H9 (cell line): Measurements from ENCODE around the gene RHBDL1. TPM values are rescaled to one million over a fixed set of nuclear protein-coding genes. Genes with fewer than 3 reads are reported as not detected.

Experiments
- DNase-seq: peaks from one replicate; pipeline ENCODE4 v3.0.0-alpha.2; 2017
- H2AFZ ChIP-seq: one replicate; pipeline ENCODE4 v1.6.1; 2013; ENCODE audit warnings: mild to moderate bottlenecking, low read length, control low read depth, moderate library complexity
- H2AK5ac ChIP-seq: 2 replicates; pipeline ENCODE4 v1.6.1; 2013; ENCODE audit warnings: low read length, control low read depth, mixed read lengths; ENCODE audit not compliant: insufficient read length
- H2BK120ac ChIP-seq: one replicate; pipeline ENCODE4 v1.6.1; 2013; ENCODE audit warnings: low read depth, mild to moderate bottlenecking, low read length, control low read depth, inconsistent platforms; ENCODE audit not compliant: poor library complexity, severe bottlenecking
- H2BK12ac ChIP-seq: 2 replicates; pipeline ENCODE4 v1.6.1; 2013; ENCODE audit warnings: low read length, control low read depth, mixed read lengths, low read depth; ENCODE audit not compliant: insufficient read length
- H2BK15ac ChIP-seq: 2 replicates; pipeline ENCODE4 v1.6.1; 2013; ENCODE audit warnings: low read depth, low read length, control low read depth
- H2BK20ac ChIP-seq: one replicate; pipeline ENCODE4 v1.6.1; 2013; ENCODE audit warnings: low read depth, mild to moderate bottlenecking, low read length, control low read depth, inconsistent platforms; ENCODE audit not compliant: poor library complexity, severe bottlenecking
- H2BK5ac ChIP-seq: 2 replicates; pipeline ENCODE4 v1.6.1; 2013; ENCODE audit warnings: low read length, control low read depth, mixed read lengths; ENCODE audit not compliant: insufficient read length
- H3K14ac ChIP-seq: 2 replicates; pipeline ENCODE4 v1.6.1; 2013; ENCODE audit warnings: low read length, control low read depth; ENCODE audit not compliant: insufficient read depth
- H3K18ac ChIP-seq: 2 replicates; pipeline ENCODE4 v1.6.1; 2013; ENCODE audit warnings: low read depth, mild to moderate bottlenecking, mixed read lengths, low read length, control low read depth; ENCODE audit not compliant: insufficient read length
- H3K23ac ChIP-seq: 2 replicates; pipeline ENCODE4 v1.6.1; 2013; ENCODE audit warnings: low read length, control low read depth, mixed read lengths, low read depth; ENCODE audit not compliant: insufficient read length
- H3K23me2 ChIP-seq: 2 replicates; pipeline ENCODE4 v1.6.1; 2013; ENCODE audit warnings: low read depth, mild to moderate bottlenecking, mixed read lengths, low read length, control low read depth; ENCODE audit not compliant: insufficient read length, poor library complexity, severe bottlenecking
- H3K27ac ChIP-seq: 2 replicates; pipeline ENCODE4 v1.5.1; 2013; ENCODE audit warnings: low read length, control low read depth, mixed read lengths, low read depth; ENCODE audit not compliant: insufficient read length
- H3K27me3 ChIP-seq: 2 replicates; pipeline ENCODE4 v1.6.1; 2013; ENCODE audit warnings: low read length, control low read depth, inconsistent platforms; ENCODE audit not compliant: insufficient read depth
- H3K4ac ChIP-seq: 2 replicates; pipeline ENCODE4 v1.6.1; 2013; ENCODE audit warnings: low read depth, mild to moderate bottlenecking, control low read depth, inconsistent platforms, low read length, moderate library complexity
- H3K4me1 ChIP-seq: 2 replicates; pipeline ENCODE4 v1.6.1; 2013; ENCODE audit warnings: low read length, control low read depth, inconsistent platforms; ENCODE audit not compliant: insufficient read depth
- H3K4me2 ChIP-seq: 2 replicates; pipeline ENCODE4 v1.6.1; 2013; ENCODE audit warnings: low read length, control low read depth, mixed read lengths; ENCODE audit not compliant: insufficient read length, insufficient read depth
- H3K56ac ChIP-seq: 2 replicates; pipeline ENCODE4 v1.6.1; 2013; ENCODE audit warnings: low read depth, mild to moderate bottlenecking, mixed read lengths, low read length, control low read depth; ENCODE audit not compliant: insufficient read length
- H3K79me1 ChIP-seq: 2 replicates; pipeline ENCODE4 v1.6.1; 2013; ENCODE audit warnings: low read depth, mild to moderate bottlenecking, moderate library complexity, low read length, control low read depth, inconsistent platforms; ENCODE audit not compliant: insufficient read depth, poor library complexity, severe bottlenecking
- H3K79me2 ChIP-seq: 2 replicates; pipeline ENCODE4 v1.6.1; 2013; ENCODE audit warnings: low read length, control low read depth, inconsistent platforms; ENCODE audit not compliant: insufficient read depth
- H3K9ac ChIP-seq: 2 replicates; pipeline ENCODE4 v1.6.1; 2013; ENCODE audit warnings: low read length, control low read depth, mixed read lengths; ENCODE audit not compliant: insufficient read length; ENCODE audit errors: extremely low read depth
- H3K9me3 ChIP-seq: one replicate; pipeline ENCODE4 v1.6.1; 2013; ENCODE audit warnings: low read depth, low read length, inconsistent platforms; ENCODE audit not compliant: control insufficient read depth
- H3T11ph ChIP-seq: one replicate; pipeline ENCODE4 v1.6.1; 2013; ENCODE audit warnings: mild to moderate bottlenecking, low read length, control low read depth, inconsistent platforms
- H4K20me1 ChIP-seq: one replicate; pipeline ENCODE4 v1.6.1; 2013; ENCODE audit not compliant: control insufficient read depth, insufficient read length, insufficient read depth
- H4K5ac ChIP-seq: 2 replicates; pipeline ENCODE4 v1.6.1; 2013; ENCODE audit warnings: low read depth, mild to moderate bottlenecking, mixed read lengths, low read length, control low read depth; ENCODE audit not compliant: insufficient read length
- H4K8ac ChIP-seq: replicated peaks from 2 replicates; pipeline ENCODE4 v1.6.1; 2013; ENCODE audit warnings: low read length, control low read depth, mixed read lengths, low read depth; ENCODE audit not compliant: insufficient read length
- H4K91ac ChIP-seq: 2 replicates; pipeline ENCODE4 v1.6.1; 2013; ENCODE audit warnings: low read depth, mild to moderate bottlenecking, moderate library complexity, mixed read lengths, low read length, control low read depth; ENCODE audit not compliant: insufficient read length
- H3K27ac Mint-ChIP-seq, 3 experiments: 2 replicates in 2 of 3; 3 replicates in 1 of 3; pipeline ENCODE4 v1.8.0; 2020 to 2021; ENCODE audit warnings: mixed read lengths in 3 of 3, mild to moderate bottlenecking in 1 of 3, moderate library complexity in 1 of 3
- H3K27me3 Mint-ChIP-seq: 2 replicates; pipeline ENCODE4 v1.8.0; 2021; ENCODE audit warnings: low read depth, mild to moderate bottlenecking, moderate library complexity, mixed read lengths
- H3K36me3 Mint-ChIP-seq, 3 experiments: 2 replicates in 2 of 3; 3 replicates in 1 of 3; pipeline ENCODE4 v1.8.0; 2020 to 2021; ENCODE audit warnings: low read depth in 3 of 3, mixed read lengths in 3 of 3; ENCODE audit not compliant: insufficient read depth in 1 of 3
- H3K4me1 Mint-ChIP-seq, 2 experiments: 2 replicates each; pipeline ENCODE4 v1.8.0; 2020; ENCODE audit warnings: mixed read lengths in 2 of 2
- H3K4me3 Mint-ChIP-seq, 2 experiments: 2 replicates in 1 of 2; 3 replicates in 1 of 2; pipeline ENCODE4 v1.8.0; 2020 to 2021; ENCODE audit warnings: mild to moderate bottlenecking in 2 of 2, mixed read lengths in 2 of 2, moderate library complexity in 1 of 2
- H3K9me3 Mint-ChIP-seq, 2 experiments: 2 replicates in 1 of 2; 3 replicates in 1 of 2; pipeline ENCODE4 v1.8.0; 2020; ENCODE audit warnings: mild to moderate bottlenecking in 2 of 2, mixed read lengths in 2 of 2, moderate library complexity in 1 of 2
- WGBS: extraction: QIAGEN DNeasy Blood & Tissue Kit; methylation state at CpG from one replicate; pipeline ENCODE4 v1.1.7; 2013; ENCODE audit warnings: missing lambda C conversion rate, low lambda C conversion rate, mixed read lengths; ENCODE audit not compliant: insufficient read length; ENCODE audit errors: extremely low coverage; 5-methylcytosine and 5-hydroxymethylcytosine counted together
- total RNA-seq: library from RNA; stranded (reverse); gene quantifications from 2 replicates; pipeline ENCODE4 v1.2.1, GENCODE V29; 2021
- TF ChIP-seq, protein P1 (sequence below): fragments of 200-600 bp; sonication (generic); conservative IDR thresholded peaks from 3 replicates; pipeline ENCODE4 v1.8.0; 2021; ENCODE audit warnings: antibody characterized with exemption, mild to moderate bottlenecking

The RHBDL1 gene
- total RNA-seq, 1 experiment from 2014 or later = 7.6 TPM

DNA sequence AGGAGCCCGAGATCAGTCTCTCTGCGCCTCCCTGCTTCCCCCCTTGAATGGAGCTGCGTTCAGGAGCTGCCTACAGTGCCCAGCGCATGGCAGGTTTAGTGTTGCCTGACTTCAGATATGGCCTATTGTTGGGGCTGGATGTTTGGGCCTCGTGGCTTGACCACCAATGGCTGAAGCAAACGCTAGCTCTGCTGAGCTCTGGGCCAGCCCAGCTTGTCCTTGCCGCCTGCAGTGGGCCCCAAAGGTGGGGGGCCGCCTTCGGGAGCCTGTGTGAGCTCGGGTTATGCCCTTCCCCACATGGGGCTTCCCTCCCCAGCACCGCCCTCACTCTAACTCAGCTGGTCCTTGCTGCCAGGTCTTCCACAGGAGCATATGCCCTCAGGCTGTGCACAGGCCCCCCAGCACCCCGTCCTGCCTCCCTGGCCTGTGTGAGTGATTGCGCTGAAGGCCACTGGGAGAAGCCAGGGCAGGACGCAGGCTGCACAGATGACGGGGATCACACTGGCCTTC, 37.4 kb upstream of the RHBDL1 start:
- Histone ChIP-seq H3K4me2 (no peak overlapping the region), H3K9me3 (no peaks in the 10 kb centered on the region), H2AK5ac (no peak overlapping the region), H3K14ac (no peak overlapping the region), H3K23me2 (peaks cover 13% of the 10 kb centered on the region), H3K9ac (no peak overlapping the region), H3K23ac (no peak overlapping the region), H3T11ph (no peak overlapping the region), H4K5ac (no peak overlapping the region), H2BK20ac (no peak overlapping the region), H3K4me1 (no peaks in the 10 kb centered on the region; the same call in 1 of the 2 replicates), H3K18ac (no peak overlapping the region), H3K27ac (no peak overlapping the region), H4K8ac (no peak overlapping the region), H2BK120ac (no peak overlapping the region), H2BK12ac (no peak overlapping the region), H2BK5ac (no peak overlapping the region), H3K79me2 (peaks cover 2% of the 10 kb centered on the region; the same call in 1 of the 2 replicates), H3K27me3 (no peaks in the 10 kb centered on the region), H3K56ac (no peak overlapping the region), H2BK15ac (no peak overlapping the region), H3K4ac (no peak overlapping the region), H3K79me1 (no peaks in the 10 kb centered on the region), H2AFZ (no peak overlapping the region), H4K20me1 (no peaks in the 10 kb centered on the region), H4K91ac (no peak overlapping the region)
- Mint-ChIP-seq H3K4me1 (peaks cover 11 to 25% of the 10 kb centered on the region in 2 experiments), H3K4me3 (peak overlapping the region; percentile 52 to 72), H3K36me3 (peaks cover 0 to 6% (median 1%) of the 10 kb centered on the region in 3 experiments; a peak in 4 of 7 replicates), H3K27ac (no peak overlapping the region; a peak in 1 of 7 replicates), H3K9me3 (peaks cover 3% of the 10 kb centered on the region in 2 experiments; a peak in 2 of 5 replicates), H3K27me3 (peaks cover 2% of the 10 kb centered on the region; the same call in 1 of the 2 replicates)
- no peak for DNase-seq
- TF ChIP-seq, protein P1, sequence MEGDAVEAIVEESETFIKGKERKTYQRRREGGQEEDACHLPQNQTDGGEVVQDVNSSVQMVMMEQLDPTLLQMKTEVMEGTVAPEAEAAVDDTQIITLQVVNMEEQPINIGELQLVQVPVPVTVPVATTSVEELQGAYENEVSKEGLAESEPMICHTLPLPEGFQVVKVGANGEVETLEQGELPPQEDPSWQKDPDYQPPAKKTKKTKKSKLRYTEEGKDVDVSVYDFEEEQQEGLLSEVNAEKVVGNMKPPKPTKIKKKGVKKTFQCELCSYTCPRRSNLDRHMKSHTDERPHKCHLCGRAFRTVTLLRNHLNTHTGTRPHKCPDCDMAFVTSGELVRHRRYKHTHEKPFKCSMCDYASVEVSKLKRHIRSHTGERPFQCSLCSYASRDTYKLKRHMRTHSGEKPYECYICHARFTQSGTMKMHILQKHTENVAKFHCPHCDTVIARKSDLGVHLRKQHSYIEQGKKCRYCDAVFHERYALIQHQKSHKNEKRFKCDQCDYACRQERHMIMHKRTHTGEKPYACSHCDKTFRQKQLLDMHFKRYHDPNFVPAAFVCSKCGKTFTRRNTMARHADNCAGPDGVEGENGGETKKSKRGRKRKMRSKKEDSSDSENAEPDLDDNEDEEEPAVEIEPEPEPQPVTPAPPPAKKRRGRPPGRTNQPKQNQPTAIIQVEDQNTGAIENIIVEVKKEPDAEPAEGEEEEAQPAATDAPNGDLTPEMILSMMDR = no peak
- WGBS = no CpG with 5 or more reads among the region's 15 CpGs
